ENCODE results near the gene ZNF37A.
A peak's percentile ranks its signal among the peaks of the same experiment; 100 is the strongest.
"Not testable (repeated sequence)": the region's sequence is repeated elsewhere in the genome, so short reads cannot be mapped to it uniquely, and the experiment has no call there.

The ZNF37A gene

DNA sequence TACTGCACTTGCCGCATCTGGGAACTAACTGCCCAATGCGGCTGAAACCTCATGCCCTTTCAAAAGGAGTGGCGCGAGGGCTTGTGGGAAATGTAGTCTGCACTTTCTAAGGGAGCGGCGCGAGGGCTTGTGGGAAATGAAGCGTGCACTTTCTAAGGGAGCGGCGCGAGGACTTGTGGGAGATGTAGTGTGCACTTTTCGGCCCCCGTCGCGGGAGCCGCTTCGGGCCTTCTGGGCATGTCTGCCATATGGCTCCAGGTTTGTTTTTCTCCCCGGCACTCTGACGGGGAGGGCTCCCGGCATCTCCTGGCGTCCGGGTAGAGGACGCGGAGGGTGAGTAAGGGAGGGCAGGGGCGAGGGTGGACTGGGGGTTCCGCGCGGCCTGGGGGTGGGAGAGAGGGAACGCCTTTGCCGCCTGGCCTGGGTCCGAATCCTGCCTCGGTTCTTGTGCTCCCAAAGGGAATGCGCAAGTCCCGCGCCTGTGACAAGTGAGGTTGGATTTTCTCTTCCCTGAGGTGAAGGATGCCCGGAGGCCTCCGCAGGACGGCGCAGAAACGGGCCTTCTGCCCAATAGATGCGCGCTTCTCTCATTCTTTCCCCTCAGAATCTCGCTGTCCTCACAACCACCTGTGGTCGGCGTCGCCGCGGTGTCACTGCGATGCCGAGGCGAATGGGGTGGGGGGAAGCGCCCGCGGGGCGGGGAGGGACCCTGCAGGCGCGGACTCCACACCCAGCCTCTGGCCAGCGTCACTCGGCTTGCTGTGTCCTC, at the start of gene ZNF37A:
Gene ZNF37A, plus strand, starts transcription at position 180 of the 769 bp plus-strand sequence. CDS start 2,281 bp downstream, outside the sequence.
- peak; percentile 86 for DNase-seq (ENCODE audit: extremely low read depth, insufficient read length)
- H3K36me3 ChIP-seq (ENCODE audit: control insufficient read depth, insufficient read depth, low read length), result peaks cover 1% of the 10 kb centered on the region; the same call in 1 of the 2 replicates
- peak within 1 kb of the TSS; percentile 93 for H3K4me3 ChIP-seq (replicated peaks; ENCODE audit: low read depth, low read length)
- TF ChIP-seq, protein P1, sequence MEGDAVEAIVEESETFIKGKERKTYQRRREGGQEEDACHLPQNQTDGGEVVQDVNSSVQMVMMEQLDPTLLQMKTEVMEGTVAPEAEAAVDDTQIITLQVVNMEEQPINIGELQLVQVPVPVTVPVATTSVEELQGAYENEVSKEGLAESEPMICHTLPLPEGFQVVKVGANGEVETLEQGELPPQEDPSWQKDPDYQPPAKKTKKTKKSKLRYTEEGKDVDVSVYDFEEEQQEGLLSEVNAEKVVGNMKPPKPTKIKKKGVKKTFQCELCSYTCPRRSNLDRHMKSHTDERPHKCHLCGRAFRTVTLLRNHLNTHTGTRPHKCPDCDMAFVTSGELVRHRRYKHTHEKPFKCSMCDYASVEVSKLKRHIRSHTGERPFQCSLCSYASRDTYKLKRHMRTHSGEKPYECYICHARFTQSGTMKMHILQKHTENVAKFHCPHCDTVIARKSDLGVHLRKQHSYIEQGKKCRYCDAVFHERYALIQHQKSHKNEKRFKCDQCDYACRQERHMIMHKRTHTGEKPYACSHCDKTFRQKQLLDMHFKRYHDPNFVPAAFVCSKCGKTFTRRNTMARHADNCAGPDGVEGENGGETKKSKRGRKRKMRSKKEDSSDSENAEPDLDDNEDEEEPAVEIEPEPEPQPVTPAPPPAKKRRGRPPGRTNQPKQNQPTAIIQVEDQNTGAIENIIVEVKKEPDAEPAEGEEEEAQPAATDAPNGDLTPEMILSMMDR (IDR thresholded peaks at IDR 0.05; ENCODE audit: insufficient read depth, low read length, poor library complexity, severe bottlenecking), result no peak
- H3K27me3 ChIP-seq (replicated peaks; ENCODE audit: control insufficient read depth, insufficient read depth, low read length), result no peaks in the 10 kb centered on the region

DNA sequence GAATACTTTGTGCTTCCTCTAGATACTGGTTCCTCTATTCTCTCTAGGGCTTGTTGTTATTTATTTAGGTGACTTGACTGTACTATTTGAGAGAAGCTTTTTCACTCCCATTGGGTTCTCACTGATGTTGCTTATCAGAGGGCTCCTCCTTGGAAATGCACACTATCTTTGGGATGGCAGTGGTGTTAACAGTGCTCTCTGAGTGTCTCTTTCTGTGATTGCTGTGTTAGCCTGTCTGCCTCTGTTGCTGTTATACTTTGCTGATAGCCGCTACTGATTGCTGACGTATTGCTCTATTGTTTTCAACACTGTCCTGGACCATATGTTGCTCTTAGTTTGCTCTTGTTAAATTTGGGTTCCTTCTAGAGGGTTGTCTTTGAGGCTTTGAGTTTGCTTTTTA, 49.0 kb upstream of the ZNF37A start:
- Histone ChIP-seq H3K36me3 (ENCODE audit: control insufficient read depth, insufficient read depth, low read length) (no peaks in the 10 kb centered on the region; the same call in none of the 2 replicates), H3K4me3 (replicated peaks; ENCODE audit: low read depth, low read length) (no peak overlapping the region), H3K27me3 (replicated peaks; ENCODE audit: control insufficient read depth, insufficient read depth, low read length) (no peaks in the 10 kb centered on the region)
- TF ChIP-seq, protein P1 (IDR thresholded peaks at IDR 0.05; ENCODE audit: insufficient read depth, low read length, poor library complexity, severe bottlenecking), result no peak
- DNase-seq (ENCODE audit: extremely low read depth, insufficient read length), result no peak

DNA sequence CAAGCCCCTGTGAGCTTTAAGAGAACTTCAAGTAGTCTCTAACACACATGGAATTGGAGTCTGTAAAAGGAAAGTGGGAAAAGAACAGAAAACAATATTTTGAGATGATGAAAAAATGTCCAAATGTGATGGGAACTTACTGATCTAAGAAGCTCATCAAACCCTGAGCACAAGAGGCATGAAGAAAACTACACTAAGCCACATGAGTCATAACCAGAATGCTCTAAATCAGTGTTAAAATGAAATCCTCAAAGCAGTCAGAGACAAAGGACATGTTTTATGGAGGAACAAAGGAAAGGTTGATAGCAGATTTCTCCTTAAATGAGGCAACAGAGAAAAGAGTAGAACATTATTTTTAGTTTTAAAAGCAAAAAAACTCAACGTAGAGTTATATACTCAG, 46.5 kb upstream of the ZNF37A start:
- TF ChIP-seq, protein P1 (IDR thresholded peaks at IDR 0.05; ENCODE audit: insufficient read depth, low read length, poor library complexity, severe bottlenecking), result no peak
- Histone ChIP-seq H3K36me3 (ENCODE audit: control insufficient read depth, insufficient read depth, low read length) (no peaks in the 10 kb centered on the region; the same call in none of the 2 replicates), H3K4me3 (replicated peaks; ENCODE audit: low read depth, low read length) (no peak overlapping the region), H3K27me3 (replicated peaks; ENCODE audit: control insufficient read depth, insufficient read depth, low read length) (no peaks in the 10 kb centered on the region)
- peak; percentile 9 for DNase-seq (ENCODE audit: extremely low read depth, insufficient read length)

DNA sequence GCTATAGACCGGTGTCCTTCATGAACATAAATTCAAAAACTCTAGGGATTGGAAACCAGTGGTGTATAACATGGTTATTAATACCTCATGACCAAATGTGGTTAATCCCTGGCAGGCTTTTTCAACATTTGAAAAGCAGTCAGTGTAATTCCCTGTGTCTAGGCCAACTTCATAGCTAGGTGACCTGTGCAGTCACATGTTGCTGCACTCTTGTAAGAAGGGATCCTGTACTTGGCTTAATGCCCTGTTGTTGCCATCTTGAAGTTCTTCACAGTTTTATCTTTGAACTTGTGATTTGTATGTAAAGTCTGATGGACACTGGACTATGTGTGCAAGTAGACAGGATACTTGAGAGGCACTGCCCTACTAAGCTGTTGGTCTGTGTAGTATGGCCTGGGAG, 43.9 kb upstream of the ZNF37A start:
- Histone ChIP-seq H3K27me3 (replicated peaks; ENCODE audit: control insufficient read depth, insufficient read depth, low read length) (no peaks in the 10 kb centered on the region), H3K36me3 (ENCODE audit: control insufficient read depth, insufficient read depth, low read length) (no peaks in the 10 kb centered on the region; the same call in none of the 2 replicates), H3K4me3 (replicated peaks; ENCODE audit: low read depth, low read length) (no peak overlapping the region)
- TF ChIP-seq, protein P1 (IDR thresholded peaks at IDR 0.05; ENCODE audit: insufficient read depth, low read length, poor library complexity, severe bottlenecking), result no peak
- DNase-seq (ENCODE audit: extremely low read depth, insufficient read length), result no peak

DNA sequence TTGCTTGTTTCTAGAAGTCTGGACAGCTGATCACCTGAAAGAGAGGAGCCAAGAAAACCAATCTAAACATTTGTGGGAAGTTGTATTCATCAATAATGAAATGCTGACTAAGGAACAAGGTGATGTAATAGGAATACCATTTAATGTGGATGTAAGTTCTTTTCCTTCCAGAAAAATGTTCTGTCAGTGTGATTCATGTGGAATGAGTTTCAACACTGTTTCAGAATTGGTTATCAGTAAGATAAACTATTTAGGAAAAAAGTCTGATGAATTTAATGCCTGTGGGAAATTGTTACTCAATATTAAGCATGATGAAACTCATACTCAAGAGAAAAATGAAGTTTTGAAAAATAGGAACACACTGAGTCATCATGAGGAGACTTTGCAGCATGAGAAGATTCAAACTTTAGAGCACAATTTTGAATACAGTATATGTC, 39.8 kb upstream of the ZNF37A start:
- DNase-seq (ENCODE audit: extremely low read depth, insufficient read length), result no peak
- Histone ChIP-seq H3K36me3 (ENCODE audit: control insufficient read depth, insufficient read depth, low read length) (no peaks in the 10 kb centered on the region; the same call in none of the 2 replicates), H3K4me3 (replicated peaks; ENCODE audit: low read depth, low read length) (no peak overlapping the region), H3K27me3 (replicated peaks; ENCODE audit: control insufficient read depth, insufficient read depth, low read length) (no peaks in the 10 kb centered on the region)
- TF ChIP-seq, protein P1 (IDR thresholded peaks at IDR 0.05; ENCODE audit: insufficient read depth, low read length, poor library complexity, severe bottlenecking), result no peak

DNA sequence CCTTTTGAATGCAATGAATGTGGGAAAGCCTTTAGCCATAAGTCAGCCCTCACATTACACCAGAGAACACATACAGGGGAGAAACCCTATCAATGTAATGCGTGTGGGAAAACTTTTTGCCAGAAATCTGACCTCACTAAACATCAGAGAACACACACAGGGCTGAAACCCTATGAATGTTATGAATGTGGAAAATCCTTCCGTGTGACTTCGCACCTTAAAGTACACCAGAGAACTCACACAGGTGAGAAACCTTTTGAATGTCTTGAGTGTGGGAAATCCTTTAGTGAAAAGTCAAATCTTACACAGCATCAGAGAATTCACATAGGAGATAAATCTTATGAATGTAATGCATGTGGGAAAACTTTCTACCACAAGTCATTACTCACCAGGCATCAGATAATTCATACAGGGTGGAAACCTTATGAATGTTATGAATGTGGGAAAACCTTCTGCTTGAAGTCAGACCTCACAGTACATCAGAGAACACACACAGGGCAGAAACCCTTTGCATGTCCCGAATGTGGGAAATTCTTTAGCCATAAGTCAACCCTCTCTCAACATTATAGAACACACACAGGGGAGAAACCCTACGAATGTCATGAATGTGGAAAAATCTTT, 38.8 kb upstream of the ZNF37A start:
- H3K36me3 ChIP-seq (ENCODE audit: control insufficient read depth, insufficient read depth, low read length); H3K4me3 ChIP-seq (replicated peaks; ENCODE audit: low read depth, low read length); H3K27me3 ChIP-seq (replicated peaks; ENCODE audit: control insufficient read depth, insufficient read depth, low read length); DNase-seq (ENCODE audit: extremely low read depth, insufficient read length): not testable (repeated sequence)

DNA sequence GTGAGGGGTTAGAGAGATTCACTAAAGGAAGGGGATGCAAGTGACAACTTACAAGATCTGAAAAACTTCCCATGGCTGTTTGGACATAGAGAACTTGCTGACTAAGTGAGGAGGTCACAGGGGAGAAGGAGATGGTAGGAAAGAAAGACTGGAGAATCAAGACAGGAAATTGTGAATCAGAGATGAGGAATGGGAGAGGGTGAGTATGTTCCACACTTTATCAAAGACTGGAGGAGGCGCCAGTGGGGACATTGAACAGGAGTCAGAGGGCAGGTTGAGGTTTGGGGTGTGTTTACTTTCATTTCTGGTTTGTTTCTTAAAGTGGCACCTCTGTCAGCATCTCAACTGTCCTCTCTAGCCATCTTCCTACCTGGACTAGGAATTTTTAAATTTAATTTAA, 24.5 kb upstream of the ZNF37A start:
- DNase-seq (ENCODE audit: extremely low read depth, insufficient read length); H3K27me3 ChIP-seq (replicated peaks; ENCODE audit: control insufficient read depth, insufficient read depth, low read length); H3K36me3 ChIP-seq (ENCODE audit: control insufficient read depth, insufficient read depth, low read length); H3K4me3 ChIP-seq (replicated peaks; ENCODE audit: low read depth, low read length): not testable (repeated sequence)

Measured in GM06990 (cell line).